Measurements from ENCODE around the gene MPI.

DNA sequence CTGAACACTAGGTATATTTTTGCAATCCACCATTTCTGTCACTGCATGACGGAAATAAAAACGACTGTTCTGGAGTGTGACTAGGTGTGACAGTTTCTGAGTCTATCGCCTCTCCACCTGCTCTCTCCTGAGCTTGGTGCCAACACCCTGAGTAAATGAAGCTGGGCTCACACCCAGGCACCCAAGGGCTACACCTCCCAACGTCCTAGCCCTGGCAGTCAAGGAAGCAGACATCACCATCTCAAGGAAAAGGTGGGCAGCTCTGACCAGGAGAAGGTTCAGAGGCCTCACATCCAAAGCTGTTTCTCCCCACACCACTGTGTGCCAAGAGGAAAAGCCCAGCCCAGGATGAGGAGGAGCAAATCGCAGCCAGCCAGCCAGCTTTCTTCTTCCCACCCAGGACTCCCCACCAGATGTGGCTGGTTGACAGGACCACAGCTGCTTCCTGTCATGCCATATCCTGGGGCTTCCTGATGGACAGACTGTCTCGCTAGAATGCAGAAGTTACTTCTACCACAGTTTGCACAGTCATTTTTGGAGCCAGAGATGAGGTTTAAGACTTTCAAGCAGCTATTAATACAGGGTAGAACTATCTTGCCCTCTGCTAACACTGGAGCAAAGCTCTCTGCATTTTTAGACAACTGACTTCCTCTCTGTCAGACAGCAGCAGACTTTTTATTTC, 20.0 kb upstream of the MPI start:
- TF ChIP-seq CTCF (conservative IDR thresholded peaks at IDR 0.05 in 1 of 2, IDR thresholded peaks at IDR 0.05 in 1 of 2; ENCODE audit: extremely low read depth in 1 of 2, insufficient read depth in 1 of 2, low read depth in 1 of 2, low read length in 2 of 2) (no peak), EZH2 (IDR thresholded peaks at IDR 0.05; ENCODE audit: borderline replicate concordance, low read length) (no peak)
